NCI-H2227 (cell line): ENCODE results near the gene DNAJC15.

Experiments used
- DNase-seq: peaks from one replicate; lab custom pipeline; 2025; ENCODE audit not compliant: unreplicated experiment; lab: John Stamatoyannopoulos, UW

The DNAJC15 gene

DNA sequence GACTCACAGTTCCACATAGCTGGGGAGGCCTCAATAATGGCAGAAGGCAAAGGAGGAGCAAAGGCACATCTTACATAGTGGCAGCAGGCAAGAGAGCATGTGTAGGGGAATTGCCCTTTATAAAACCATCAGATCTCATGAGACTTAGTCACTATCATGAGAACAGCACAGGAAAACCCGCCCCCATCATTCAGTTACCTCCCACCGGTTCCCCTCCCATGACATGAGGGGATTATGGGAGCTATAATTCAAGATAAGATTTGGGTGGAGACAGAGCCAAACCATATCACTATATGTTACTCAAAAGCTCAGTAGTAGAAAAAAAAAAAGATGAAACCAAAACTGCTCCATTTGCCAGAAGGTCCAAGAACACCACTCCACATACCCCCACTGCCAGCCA is 58.5 kb downstream of the DNAJC15 start:
- no peak for DNase-seq

DNA sequence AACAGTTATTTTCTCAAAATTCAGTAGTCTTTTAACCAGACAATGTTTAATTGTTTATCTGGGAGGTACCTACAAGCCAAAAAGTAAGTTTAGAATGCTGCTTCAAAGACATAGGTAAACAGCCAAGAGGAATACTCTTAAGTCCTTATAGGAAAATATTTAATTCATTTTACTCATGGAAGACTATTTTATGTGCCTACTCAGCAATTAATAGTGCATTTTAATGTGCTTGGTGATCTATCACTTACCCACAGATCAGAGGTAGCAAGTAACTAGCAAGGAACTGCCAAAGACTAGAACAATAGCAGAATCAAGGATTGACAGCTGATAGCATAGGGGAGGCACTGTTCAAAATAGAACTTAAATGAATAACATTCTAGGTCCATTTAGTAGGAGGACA is 60.4 kb downstream of the DNAJC15 start:
- no peak for DNase-seq

DNA sequence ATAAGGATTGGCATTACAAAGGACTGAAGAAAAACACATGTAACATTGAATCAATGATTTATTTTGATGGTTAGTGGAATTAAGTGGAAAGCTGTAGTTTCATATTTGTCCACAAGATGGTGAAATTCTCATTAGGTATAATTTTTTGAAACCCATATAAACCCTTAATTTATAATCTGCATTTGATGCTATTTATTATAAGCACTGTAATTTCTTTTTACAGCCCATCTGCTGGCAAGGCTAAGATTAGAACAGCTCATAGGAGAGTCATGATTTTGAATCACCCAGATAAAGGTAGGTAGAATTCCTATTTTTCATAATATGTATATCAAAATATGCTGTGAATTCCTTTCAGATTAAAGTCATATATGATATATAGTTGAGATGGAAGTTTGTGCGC is 62.2 kb downstream of the DNAJC15 start:
- DNase-seq = peak; percentile 1

DNA sequence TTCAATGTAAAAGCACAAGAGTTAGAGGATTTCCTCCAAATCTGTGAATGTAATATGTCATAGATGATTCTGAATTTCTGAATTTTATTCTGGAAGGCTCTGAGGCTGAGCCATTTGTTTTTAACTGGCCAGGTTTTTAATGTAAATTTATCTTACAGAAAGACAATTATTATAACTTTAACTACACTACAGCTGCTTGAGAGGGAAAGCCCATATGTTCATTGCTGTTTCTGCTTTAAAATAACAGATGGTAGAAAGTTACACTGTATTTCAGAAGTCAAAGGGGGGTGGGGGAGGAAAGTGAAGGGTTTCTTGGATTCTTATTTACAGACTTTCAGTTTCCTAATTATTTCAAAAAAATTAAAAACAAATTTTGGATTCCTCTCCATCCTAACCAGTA is 62.8 kb downstream of the DNAJC15 start:
- no peak for DNase-seq

DNA sequence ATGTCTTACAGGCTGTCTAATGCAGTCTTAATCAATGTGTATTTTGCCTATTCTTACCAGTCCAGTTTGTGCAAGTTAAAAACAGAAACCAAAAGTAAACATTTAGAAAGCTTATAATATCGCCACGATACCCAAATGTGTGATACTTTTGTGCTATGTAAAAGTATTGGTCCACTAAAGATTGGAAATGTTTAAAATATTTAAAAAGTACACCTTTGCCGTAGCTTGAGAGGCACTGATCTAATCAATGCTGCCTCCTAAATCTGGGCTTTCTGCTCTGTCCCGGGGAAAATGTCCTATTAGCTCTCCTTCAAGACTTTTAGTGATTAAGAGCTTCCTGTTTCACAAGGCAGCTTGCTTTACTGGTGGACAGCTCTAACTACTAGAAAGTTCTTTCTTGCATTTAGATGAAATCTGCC is 64.7 kb downstream of the DNAJC15 start:
- DNase-seq = no peak

DNA sequence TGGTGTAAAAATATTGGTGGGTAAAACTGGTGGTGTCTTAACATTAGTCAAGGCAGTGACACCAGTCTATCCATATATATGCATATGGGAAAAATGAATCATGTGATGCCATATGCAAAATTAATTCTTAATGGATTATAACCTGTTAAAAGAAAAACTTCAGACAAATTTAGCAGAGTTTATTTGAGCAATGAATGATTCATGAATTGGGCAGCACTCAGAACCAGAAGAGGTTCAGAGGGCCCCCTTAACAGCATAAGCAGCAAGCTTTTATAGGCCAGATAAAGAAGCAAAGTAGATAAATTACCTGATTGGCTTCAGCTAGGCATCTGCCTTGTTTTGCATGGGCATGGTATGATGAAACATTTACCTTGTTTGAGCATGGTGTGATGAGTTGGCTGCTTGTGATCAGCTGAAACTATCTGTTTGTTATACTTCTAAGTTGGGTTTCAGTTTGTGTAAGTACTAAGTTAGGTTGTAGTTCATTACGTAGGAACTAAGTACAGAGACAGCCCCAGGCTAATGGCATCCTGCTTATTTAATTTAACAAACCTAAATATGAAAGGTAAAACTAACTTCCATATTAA is 66.6 kb downstream of the DNAJC15 start:
- DNase-seq = no peak

DNA sequence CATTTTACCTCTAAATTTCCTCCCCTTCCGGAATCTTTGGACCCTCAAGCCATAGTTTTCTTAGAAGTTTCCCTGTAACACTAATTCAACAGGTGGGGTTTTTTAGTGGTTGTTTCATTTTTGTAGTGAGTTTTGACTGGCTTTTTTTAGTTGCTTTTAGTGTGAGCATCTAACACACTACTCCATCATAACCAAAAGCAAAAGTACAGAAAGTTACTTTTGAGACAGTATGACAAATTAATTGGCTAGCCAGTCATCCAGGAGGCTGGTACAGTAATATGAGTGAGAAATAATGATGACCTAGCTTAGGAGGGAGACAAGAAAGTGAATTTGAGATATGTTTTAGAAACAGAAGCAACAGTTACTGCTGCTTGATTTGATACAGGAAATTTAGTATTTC is 71.5 kb downstream of the DNAJC15 start:
- no peak for DNase-seq

DNA sequence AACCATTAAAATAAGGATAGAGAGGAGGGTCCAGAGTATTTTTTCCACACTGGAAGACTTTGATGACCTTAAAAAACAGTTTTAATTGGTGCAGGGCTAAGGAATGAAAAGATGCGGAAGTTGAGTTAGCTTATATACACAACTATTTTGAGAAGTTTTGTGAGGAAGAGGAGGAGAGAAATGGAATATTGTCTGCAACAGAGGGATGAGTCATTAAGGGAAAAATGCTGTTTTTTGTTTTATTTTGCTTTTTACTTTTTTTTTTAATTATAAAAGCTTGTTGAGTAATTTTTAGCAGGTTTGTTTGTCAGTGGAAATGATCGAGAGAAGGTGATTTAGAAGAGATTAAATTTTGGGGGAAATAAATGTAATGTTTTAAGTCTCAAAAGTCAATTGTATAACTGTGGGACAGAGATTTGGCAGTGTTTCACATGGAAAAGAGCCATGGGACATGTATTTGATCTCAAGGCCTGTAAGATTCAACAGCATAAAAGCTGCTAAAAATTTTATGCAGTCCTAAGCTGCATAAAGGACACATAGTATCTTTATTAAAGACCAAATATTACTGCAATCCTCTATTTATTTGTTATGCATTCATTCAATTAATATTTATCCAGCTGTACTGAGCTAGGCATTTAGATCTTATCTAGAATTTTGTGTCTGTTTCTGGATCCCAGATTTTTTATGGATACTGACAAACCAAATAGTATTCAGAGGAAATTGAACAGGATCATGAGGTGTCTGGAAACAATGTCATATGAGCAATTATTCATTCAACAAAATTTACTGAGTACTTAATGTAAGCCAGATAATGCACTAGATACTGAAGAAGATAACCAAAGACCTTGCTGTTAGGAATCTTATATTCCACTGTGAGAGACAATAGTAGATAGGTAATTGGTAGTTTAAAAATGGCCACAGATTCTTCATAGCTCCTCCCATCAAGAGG is 72.7 kb downstream of the DNAJC15 start:
- DNase-seq = no peak

DNA sequence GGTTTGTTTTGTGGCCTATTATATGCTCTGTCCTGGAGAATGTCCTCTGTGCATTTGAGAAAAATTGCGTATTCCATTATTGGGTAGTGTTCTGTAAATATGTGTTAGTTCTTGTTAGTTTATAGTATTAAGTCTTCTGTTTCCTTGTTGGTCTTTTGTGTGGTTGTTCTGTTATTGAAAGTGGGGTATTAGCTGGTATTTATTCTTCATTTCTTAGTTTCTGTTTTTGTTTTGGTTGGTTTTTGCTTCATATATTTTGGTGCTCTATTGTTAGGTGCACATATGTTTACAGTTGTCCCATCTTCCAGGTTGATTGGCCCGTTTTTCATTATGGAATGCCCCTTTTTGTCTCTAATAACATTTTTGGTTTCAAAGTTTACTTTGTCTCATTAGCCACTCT is 77.3 kb downstream of the DNAJC15 start:
- no peak for DNase-seq

DNA sequence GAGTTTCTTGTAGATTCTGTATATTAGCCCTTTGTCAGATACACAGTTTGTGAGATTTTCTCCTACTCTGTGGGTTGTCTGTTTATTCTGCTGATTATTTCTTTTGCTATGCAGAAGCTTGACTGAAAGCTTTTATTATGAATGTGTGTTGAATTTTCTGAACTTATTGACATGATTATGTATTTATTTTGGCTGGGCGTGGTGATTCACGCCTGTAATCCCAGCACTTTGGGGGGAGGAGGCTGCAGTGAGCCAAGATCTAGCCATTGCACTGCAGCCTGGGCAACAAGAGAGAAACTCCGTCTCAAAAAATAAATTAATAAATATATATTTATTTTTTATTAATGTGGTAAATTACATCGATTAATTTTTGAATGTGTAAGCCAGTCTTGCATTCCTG is 78.9 kb downstream of the DNAJC15 start:
- DNase-seq = no peak

DNA sequence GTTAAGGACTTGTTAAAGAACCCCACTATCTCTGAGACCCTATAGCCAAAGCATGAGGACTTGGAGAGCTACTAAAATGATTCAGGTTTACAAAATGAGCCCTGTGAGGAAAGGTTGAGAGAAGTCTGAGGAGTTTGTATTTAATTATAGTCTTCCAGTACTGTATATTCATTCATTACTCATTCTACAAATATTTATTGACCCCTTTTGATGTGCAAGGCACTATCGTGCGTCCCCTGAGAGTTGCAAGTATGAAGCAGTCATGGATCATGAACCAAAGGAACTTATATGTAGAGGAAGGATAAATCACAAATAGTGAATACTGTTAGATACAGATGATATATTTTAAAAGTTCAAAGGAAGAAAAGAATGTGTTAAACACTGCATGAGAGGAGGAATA is 84.4 kb downstream of the DNAJC15 start:
- DNase-seq = no peak

DNA sequence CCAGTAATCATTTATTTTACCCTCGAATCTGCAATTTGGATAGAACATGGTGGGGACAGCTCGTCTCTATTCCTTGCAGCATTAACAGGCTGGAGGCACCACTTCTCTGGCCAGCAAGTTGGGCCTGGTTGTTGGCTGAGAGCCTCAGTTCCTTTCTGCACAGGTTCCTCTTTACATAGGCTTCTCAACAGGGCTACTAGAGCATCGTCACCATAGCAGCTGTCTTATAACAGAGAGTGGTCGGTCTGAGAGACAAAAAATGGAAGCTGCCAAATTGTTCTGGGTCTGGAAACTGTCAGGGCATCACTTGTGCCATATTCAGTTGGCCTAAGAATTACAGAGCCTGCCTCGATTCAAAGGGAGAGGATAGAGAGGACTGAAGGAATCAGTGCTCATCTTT is 86.7 kb downstream of the DNAJC15 start:
- no peak for DNase-seq

DNA sequence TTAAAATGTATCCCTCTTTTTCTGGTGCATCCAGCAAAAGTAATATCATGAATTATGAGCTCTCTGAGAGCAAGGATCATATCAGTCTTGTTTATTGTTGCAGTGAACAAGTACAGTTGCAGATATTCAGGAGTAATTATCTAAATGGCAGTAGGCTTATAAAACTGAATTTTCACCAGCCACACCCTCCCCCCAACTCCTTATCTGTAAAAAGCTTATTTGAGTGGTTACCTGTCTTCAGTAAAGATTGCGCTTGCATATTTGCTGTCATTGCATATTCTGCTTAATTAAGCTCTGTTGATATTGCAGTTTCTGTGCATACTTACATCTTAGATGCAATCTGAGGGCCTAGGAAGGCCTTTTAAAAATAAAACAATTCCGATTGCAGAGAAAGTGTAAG is 87.3 kb downstream of the DNAJC15 start:
- no peak for DNase-seq

DNA sequence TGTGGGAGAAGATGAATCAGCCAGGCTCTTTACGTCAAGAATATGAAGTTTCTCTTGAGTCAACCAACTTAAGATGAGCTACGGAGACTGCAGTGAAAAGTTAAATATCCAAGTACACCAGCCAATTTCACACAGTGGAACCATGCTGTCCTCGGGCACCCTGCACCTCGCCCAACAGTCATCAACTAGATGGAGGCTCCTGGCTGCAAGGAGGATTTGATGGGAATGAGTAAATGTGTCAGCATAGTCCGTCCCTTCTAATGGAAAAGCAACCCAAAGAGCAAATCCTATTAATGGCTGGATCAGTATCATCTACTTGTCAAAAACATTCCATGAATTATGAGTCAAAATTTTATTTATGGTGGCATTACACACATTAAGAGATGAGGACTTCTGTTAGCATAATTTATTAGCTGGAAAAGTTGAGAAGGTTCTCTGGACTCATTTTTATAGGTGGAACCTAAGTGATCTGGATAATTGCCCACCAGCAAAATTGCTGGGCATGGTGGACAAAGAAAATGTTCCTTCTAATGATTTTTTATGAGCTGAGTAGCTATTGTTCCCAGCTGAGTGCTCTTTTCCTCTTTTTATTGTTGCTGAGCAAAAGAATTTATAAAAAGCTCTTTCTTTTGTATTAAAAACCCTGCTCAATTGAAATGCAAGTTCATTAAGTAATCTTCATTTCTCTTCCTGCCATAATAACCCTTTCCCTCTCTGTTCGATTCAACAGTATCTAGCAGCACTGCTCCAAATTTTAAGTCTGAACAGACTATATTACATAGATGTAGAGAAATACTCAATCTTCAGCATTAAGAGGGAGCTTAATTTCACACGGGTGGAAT is 88.4 kb downstream of the DNAJC15 start:
- no peak for DNase-seq

DNA sequence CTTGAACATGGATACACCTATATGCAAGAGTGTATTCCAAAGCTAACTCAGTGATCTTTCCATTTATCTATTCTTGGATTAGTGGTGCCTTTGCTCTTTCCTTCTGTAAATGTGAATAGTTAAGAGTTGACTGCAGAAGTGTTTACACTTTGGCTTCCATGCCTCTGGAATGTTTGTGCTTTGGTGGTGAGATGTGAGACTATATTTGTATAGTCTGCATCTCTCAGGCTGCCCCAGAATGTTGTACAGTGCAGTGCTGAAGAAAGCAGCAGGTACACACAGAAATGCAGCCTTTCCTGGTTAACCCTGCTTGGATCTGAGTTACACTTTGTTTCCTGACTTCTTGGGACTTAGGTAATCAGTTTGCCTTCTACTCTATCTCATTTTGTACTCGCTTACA is 90.2 kb downstream of the DNAJC15 start:
- DNase-seq = no peak

DNA sequence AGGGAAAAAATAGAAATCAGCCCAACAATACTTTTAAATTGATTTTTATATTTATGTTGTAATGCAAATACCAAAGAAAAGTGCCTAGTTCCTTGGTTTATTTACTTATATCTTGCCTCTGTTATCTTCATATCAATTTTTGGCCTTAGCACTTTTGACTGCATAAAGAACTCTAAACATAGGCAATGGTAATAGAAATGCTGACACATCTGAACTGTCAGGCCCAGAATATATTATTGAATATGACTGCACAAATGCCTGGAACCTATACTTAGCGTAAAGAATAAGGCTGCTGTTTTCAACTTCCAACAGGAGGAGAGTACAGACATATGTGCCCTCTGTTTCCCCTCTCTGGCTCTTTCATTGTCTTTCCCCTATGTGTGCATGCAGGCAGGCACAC is 91.1 kb downstream of the DNAJC15 start:
- DNase-seq = no peak

DNA sequence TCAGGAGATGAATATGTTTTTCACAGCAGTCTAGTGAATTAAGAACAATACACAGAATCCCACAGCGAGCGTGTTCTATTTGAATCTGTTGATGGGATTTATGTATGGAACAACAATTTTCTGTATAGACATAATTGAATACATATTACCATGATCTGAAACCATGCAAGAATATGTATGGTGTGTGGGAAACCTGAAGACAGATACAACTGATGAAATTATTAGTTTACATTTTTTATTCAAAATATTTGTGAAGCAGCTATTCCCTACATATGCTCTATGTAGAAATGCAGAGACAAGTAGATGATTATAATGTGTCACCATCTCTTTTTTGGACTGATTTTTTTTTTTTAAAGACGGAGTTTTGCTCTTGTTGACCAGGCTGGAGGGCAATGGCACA is 91.8 kb downstream of the DNAJC15 start:
- no peak for DNase-seq

DNA sequence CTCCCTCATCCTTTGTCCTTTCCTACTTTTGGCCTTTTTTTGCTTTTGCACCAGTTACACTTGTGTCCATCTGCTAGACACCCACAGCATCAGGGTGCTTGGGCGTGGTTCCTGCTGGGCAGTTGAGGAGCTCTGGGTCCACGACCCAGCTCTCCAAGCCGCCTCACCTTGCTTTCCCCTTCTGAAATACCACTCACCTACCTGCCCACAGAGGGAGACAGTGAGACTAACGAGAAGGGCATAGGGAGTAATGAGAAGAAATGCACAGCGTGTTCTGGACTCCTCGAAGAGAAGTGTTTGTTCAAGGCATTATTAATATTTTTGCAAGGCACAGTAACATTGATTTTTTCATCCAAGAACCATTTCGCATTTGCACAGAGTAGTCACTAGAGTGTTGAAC is 92.9 kb downstream of the DNAJC15 start:
- DNase-seq = no peak

DNA sequence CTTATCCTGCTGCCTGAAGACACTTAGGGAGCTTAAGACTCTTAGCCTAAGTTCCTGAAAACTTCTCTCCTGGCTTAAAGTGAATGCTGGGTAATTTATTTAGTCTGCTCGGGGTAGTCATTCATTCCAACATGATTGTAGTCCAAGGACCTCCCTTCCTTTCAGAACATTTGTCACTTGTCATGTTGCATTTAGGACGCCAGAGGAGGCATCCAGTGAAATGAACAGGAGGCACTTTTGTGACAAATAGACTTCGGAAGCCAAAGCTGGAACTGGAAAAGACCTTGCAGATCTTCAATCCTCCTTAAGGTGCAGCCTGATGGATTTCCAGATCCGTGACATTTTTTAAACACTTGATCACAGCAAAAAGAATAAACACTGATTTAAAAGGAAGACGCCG is 95.1 kb downstream of the DNAJC15 start:
- no peak for DNase-seq

DNA sequence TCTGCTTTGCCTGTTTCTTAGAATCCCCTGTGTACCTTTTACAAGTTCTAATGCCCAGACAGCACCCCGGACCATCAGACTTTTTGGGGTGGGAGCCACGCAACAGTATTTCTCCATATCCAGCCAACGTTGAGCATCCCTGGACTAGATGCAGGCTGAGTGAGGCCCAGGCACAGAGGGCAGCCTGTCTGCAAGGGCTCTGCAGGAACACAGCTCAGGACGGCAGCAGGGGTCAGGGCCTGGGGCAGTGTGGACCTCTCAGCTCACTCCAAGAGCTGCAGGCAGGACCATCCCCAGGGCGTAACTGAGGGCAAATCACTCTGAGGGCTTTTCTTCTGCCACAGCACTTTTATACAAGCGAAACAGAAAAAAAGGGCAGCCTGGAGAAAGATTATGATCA is 95.8 kb downstream of the DNAJC15 start:
- DNase-seq = no peak

DNA sequence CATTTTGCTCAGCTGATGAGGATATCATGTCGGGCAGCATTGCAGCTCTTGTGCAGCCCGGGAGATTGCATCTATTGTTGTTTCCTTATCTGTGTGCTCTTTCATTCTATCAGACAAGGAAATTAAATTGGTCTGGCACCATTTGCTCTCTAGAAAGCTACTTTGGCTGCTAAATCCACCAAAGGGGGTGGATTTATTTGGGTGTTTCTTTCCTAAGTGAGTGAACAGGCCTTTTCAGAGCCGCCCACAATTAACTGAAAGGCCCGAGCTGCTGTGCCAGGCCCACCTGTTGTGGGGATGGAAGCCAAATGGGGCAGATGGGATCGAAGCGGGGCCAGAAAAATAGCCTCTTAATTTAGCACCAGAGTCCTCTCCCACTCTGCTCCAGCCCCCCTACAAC is 99.4 kb downstream of the DNAJC15 start:
- peak; percentile 6 for DNase-seq

DNA sequence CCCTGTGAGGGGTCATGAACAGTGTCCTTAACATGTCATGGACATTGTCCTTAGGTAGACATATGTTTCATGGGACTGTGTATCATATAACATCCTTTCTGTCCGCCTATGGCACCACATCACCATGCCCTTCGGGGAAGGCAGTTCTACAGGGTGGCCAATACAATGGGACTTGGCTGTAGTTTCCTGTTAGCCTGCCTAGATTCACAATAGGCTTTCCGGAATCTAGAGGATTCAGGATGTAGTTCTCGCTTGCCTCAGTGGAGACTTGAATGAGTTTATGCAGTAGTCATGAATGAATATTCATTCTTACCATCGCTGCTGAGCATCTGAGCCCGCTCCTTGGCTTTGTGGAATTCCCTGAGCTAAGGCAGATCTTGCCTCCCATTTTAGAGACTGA is 100.5 kb downstream of the DNAJC15 start:
- no peak for DNase-seq
